ENCODE results near the gene EPSTI1.

The EPSTI1 gene

DNA sequence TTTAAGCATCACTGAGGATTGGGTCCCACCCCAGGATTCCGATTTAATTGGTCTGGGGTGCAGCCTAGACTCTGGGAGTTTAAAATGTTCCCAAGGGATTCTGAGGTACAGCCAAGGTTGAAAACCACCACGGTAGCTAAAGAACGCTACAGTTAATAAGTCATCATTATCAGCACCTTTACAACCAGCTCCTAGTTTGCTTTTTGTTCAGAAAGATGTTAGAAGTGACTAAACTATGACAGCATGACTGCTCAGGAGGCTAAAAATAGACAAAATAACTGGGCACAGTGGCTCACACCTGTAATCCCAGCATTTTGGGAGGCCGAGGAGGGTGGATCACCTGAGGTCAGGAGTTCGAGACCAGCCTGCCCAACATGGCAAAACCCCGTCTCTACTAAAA, 11.7 kb upstream of the EPSTI1 start:
- TF ChIP-seq ZC3H10 (CRISPR knock-in tag; IDR thresholded peaks at IDR 0.05) (no peak), GLIS3 (CRISPR knock-in tag; IDR thresholded peaks at IDR 0.05) (no peak)
- TF ChIP-seq, protein P1, sequence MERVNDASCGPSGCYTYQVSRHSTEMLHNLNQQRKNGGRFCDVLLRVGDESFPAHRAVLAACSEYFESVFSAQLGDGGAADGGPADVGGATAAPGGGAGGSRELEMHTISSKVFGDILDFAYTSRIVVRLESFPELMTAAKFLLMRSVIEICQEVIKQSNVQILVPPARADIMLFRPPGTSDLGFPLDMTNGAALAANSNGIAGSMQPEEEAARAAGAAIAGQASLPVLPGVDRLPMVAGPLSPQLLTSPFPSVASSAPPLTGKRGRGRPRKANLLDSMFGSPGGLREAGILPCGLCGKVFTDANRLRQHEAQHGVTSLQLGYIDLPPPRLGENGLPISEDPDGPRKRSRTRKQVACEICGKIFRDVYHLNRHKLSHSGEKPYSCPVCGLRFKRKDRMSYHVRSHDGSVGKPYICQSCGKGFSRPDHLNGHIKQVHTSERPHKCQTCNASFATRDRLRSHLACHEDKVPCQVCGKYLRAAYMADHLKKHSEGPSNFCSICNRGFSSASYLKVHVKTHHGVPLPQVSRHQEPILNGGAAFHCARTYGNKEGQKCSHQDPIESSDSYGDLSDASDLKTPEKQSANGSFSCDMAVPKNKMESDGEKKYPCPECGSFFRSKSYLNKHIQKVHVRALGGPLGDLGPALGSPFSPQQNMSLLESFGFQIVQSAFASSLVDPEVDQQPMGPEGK (CRISPR knock-in tag; IDR thresholded peaks at IDR 0.05; ENCODE audit: borderline replicate concordance), result no peak
- ATAC-seq, result no peak

DNA sequence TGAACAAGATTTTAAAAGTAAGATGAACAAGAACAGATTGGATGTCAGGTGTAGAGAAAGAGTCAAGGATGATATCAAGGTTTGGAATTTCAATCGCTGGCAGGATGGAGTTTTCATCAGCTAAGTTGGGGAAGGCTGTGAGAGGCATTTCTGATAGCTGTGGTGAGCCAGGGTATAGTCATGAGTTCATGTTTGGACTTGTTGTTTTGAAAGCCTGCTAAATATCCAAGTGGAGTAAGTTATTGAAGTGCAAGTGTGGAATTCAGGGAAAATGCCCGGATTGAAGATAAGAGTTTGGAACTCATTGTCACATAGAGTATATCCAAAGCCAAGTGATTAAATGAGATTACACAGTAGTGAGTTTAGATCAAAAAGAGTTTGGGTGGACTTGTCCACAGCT, 11.0 kb upstream of the EPSTI1 start:
- ATAC-seq, result no peak
- TF ChIP-seq RARB (CRISPR knock-in tag; IDR thresholded peaks at IDR 0.05) (no peak), SNAI2 (CRISPR knock-in tag; IDR thresholded peaks at IDR 0.05) (no peak), ZFP30 (CRISPR knock-in tag; IDR thresholded peaks at IDR 0.05) (no peak), ZNF565 (CRISPR knock-in tag; conservative IDR thresholded peaks at IDR 0.05; ENCODE audit: low read depth) (no peak), ARNTL (CRISPR knock-in tag; IDR thresholded peaks at IDR 0.05; ENCODE audit: borderline replicate concordance, low read depth) (no peak)
- TF ChIP-seq, protein P1 (CRISPR knock-in tag; IDR thresholded peaks at IDR 0.05; ENCODE audit: borderline replicate concordance), result no peak
- TF ChIP-seq, protein P2, sequence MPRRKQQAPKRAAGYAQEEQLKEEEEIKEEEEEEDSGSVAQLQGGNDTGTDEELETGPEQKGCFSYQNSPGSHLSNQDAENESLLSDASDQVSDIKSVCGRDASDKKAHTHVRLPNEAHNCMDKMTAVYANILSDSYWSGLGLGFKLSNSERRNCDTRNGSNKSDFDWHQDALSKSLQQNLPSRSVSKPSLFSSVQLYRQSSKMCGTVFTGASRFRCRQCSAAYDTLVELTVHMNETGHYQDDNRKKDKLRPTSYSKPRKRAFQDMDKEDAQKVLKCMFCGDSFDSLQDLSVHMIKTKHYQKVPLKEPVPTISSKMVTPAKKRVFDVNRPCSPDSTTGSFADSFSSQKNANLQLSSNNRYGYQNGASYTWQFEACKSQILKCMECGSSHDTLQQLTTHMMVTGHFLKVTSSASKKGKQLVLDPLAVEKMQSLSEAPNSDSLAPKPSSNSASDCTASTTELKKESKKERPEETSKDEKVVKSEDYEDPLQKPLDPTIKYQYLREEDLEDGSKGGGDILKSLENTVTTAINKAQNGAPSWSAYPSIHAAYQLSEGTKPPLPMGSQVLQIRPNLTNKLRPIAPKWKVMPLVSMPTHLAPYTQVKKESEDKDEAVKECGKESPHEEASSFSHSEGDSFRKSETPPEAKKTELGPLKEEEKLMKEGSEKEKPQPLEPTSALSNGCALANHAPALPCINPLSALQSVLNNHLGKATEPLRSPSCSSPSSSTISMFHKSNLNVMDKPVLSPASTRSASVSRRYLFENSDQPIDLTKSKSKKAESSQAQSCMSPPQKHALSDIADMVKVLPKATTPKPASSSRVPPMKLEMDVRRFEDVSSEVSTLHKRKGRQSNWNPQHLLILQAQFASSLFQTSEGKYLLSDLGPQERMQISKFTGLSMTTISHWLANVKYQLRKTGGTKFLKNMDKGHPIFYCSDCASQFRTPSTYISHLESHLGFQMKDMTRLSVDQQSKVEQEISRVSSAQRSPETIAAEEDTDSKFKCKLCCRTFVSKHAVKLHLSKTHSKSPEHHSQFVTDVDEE (CRISPR knock-in tag; IDR thresholded peaks at IDR 0.05), result no peak
- TF ChIP-seq, protein P3, sequence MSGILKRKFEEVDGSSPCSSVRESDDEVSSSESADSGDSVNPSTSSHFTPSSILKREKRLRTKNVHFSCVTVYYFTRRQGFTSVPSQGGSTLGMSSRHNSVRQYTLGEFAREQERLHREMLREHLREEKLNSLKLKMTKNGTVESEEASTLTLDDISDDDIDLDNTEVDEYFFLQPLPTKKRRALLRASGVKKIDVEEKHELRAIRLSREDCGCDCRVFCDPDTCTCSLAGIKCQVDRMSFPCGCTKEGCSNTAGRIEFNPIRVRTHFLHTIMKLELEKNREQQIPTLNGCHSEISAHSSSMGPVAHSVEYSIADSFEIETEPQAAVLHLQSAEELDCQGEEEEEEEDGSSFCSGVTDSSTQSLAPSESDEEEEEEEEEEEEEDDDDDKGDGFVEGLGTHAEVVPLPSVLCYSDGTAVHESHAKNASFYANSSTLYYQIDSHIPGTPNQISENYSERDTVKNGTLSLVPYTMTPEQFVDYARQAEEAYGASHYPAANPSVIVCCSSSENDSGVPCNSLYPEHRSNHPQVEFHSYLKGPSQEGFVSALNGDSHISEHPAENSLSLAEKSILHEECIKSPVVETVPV (CRISPR knock-in tag; IDR thresholded peaks at IDR 0.05), result no peak
- TF ChIP-seq, protein P4, sequence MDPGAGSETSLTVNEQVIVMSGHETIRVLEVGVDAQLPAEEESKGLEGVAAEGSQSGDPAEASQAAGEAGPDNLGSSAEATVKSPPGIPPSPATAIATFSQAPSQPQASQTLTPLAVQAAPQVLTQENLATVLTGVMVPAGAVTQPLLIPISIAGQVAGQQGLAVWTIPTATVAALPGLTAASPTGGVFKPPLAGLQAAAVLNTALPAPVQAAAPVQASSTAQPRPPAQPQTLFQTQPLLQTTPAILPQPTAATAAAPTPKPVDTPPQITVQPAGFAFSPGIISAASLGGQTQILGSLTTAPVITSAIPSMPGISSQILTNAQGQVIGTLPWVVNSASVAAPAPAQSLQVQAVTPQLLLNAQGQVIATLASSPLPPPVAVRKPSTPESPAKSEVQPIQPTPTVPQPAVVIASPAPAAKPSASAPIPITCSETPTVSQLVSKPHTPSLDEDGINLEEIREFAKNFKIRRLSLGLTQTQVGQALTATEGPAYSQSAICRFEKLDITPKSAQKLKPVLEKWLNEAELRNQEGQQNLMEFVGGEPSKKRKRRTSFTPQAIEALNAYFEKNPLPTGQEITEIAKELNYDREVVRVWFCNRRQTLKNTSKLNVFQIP (CRISPR knock-in tag; IDR thresholded peaks at IDR 0.05; ENCODE audit: borderline replicate concordance, low read depth), result no peak

DNA sequence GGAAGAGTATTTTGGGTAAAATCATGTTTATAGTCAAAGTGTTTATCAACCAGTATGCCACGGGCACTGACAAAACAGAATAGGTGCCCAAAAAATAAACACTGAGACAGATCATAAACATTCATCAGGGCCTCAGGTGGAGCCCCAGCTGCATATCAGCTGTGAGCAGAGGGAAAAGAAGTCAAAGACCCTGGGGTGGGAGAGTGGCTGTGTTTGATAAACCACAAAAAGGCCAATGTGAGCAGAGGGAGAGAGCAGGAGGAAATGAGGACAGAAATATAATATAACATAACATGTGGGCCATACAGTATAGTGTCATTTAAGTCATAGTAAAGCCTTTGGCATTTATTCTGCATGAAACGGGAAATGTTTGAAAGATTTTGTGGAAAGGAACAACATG, 10.0 kb upstream of the EPSTI1 start:
- no peak for ATAC-seq
- TF ChIP-seq ESRRG (CRISPR knock-in tag; IDR thresholded peaks at IDR 0.05) (no peak), ISL1 (CRISPR knock-in tag; IDR thresholded peaks at IDR 0.05) (no peak), RARB (CRISPR knock-in tag; IDR thresholded peaks at IDR 0.05) (no peak), PPARA (CRISPR knock-in tag; IDR thresholded peaks at IDR 0.05; ENCODE audit: borderline replicate concordance) (no peak), BACH2 (CRISPR knock-in tag; IDR thresholded peaks at IDR 0.05; ENCODE audit: borderline replicate concordance) (no peak), TCF4 (CRISPR knock-in tag; IDR thresholded peaks at IDR 0.05; ENCODE audit: borderline replicate concordance) (no peak), ZNF70 (CRISPR knock-in tag; IDR thresholded peaks at IDR 0.05) (no peak), ZNF8 (CRISPR knock-in tag; IDR thresholded peaks at IDR 0.05) (no peak), GLIS3 (CRISPR knock-in tag; IDR thresholded peaks at IDR 0.05) (no peak), TOX (CRISPR knock-in tag; IDR thresholded peaks at IDR 0.05; ENCODE audit: borderline replicate concordance) (no peak), ZNF565 (CRISPR knock-in tag; conservative IDR thresholded peaks at IDR 0.05; ENCODE audit: low read depth) (no peak)
- TF ChIP-seq, protein P2 (CRISPR knock-in tag; IDR thresholded peaks at IDR 0.05), result no peak
- TF ChIP-seq, protein P3 (CRISPR knock-in tag; IDR thresholded peaks at IDR 0.05), result no peak
- TF ChIP-seq, protein P4 (CRISPR knock-in tag; IDR thresholded peaks at IDR 0.05; ENCODE audit: borderline replicate concordance, low read depth), result no peak
- TF ChIP-seq, protein P5, sequence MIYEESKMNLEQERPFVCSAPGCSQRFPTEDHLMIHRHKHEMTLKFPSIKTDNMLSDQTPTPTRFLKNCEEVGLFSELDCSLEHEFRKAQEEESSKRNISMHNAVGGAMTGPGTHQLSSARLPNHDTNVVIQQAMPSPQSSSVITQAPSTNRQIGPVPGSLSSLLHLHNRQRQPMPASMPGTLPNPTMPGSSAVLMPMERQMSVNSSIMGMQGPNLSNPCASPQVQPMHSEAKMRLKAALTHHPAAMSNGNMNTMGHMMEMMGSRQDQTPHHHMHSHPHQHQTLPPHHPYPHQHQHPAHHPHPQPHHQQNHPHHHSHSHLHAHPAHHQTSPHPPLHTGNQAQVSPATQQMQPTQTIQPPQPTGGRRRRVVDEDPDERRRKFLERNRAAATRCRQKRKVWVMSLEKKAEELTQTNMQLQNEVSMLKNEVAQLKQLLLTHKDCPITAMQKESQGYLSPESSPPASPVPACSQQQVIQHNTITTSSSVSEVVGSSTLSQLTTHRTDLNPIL (CRISPR knock-in tag; IDR thresholded peaks at IDR 0.05; ENCODE audit: low read depth), result no peak

Measured in SK-N-SH treated with all-trans-retinoic acid at 6 μM for 48 hours (cell line).